Inflammatory macrophage (primary cell): ENCODE data around the gene SLC12A2.
A peak's percentile ranks its signal among the peaks of the same experiment; 100 is the strongest.

Experiments used
- DNase-seq, 2 donors: peaks; one replicate each; pipeline ENCODE4 v3.0.0-alpha.2; 2020 to 2022

SLC12A2 gene

GRCh38 chr5:128172102-128172501 lies 88.5 kb downstream of the SLC12A2 start:
- DNase-seq = no peak

GRCh38 chr5:128174951-128175350 lies 91.4 kb downstream of the SLC12A2 start:
- no peak for DNase-seq

GRCh38 chr5:128192368-128192767 lies 108.8 kb downstream of the SLC12A2 start:
- DNase-seq = no peak

- DNase-seq = no peak
Observed at GRCh38 chr5:128193665-128194390, 110.3 kb downstream of the SLC12A2 start.

GRCh38 chr5:128195316-128195715 lies 111.8 kb downstream of the SLC12A2 start:
- no peak for DNase-seq

- DNase-seq = no peak
Observed at GRCh38 chr5:128196080-128196479, 112.5 kb downstream of the SLC12A2 start.

GRCh38 chr5:128196791-128197190 lies 113.2 kb downstream of the SLC12A2 start:
- no peak for DNase-seq

- no peak for DNase-seq
Observed at GRCh38 chr5:128197896-128198522, 114.4 kb downstream of the SLC12A2 start.

- DNase-seq = no peak
Observed at GRCh38 chr5:128199104-128199503, 115.5 kb downstream of the SLC12A2 start.

GRCh38 chr5:128199611-128200010 lies 116.0 kb downstream of the SLC12A2 start:
- DNase-seq = no peak

- DNase-seq = peak; percentile 50 to 62
Observed at GRCh38 chr5:128201065-128201926, 117.7 kb downstream of the SLC12A2 start.

- no peak for DNase-seq
Observed at GRCh38 chr5:128202320-128202719, 118.8 kb downstream of the SLC12A2 start.

GRCh38 chr5:128208436-128208835 lies 124.9 kb downstream of the SLC12A2 start:
- DNase-seq = no peak

GRCh38 chr5:128212191-128212806 lies 128.7 kb downstream of the SLC12A2 start:
- DNase-seq = no peak

- peak; percentile 62 to 63 for DNase-seq
Observed at GRCh38 chr5:128213340-128213739, 129.8 kb downstream of the SLC12A2 start.

- no peak for DNase-seq
Observed at GRCh38 chr5:128213833-128214232, 130.3 kb downstream of the SLC12A2 start.

GRCh38 chr5:128216285-128216684 lies 132.7 kb downstream of the SLC12A2 start:
- DNase-seq = no peak

- DNase-seq = no peak
Observed at GRCh38 chr5:128216860-128217531, 133.4 kb downstream of the SLC12A2 start.

- DNase-seq = no peak
Observed at GRCh38 chr5:128220841-128221240, 137.3 kb downstream of the SLC12A2 start.

- no peak for DNase-seq
Observed at GRCh38 chr5:128224336-128224735, 140.8 kb downstream of the SLC12A2 start.

- DNase-seq = no peak
Observed at GRCh38 chr5:128225245-128226030, 141.9 kb downstream of the SLC12A2 start.

- DNase-seq = no peak
Observed at GRCh38 chr5:128228008-128228407, 144.4 kb downstream of the SLC12A2 start.
